Peyer's patch (tissue), 4 donors: ENCODE measurements around the gene SLC30A5. TPM values are rescaled to one million over a fixed set of nuclear protein-coding genes. Genes with fewer than 3 reads are reported as not detected.

ENCODE experiments used
- DNase-seq, 3 donors: peaks; one replicate each; pipeline ENCODE4 v3.0.0-alpha.2; 2017 to 2019
- H3K27ac ChIP-seq, 4 donors: fragments of 200-600 bp; sonication (generic); one replicate each; pipeline ENCODE4 v1.5.1; 2016 to 2019
- H3K27me3 ChIP-seq, 2 donors: fragments of 200-600 bp; sonication (generic); one replicate each; pipeline ENCODE4 v1.5.1; 2019
- H3K36me3 ChIP-seq, 3 donors: fragments of 200-600 bp; sonication (generic); one replicate each; pipeline ENCODE4 v1.5.1; 2016 to 2019
- H3K4me1 ChIP-seq, 4 donors: fragments of 200-600 bp; sonication (generic); one replicate each; pipeline ENCODE4 v1.5.1; 2016 to 2019
- H3K4me3 ChIP-seq, 4 donors: fragments of 200-600 bp; sonication (generic); 1 replicate in 3 of 4; 2 replicates in 1 of 4; pipeline ENCODE4 v1.5.1; 2016 to 2019; ENCODE audit warnings: mild to moderate bottlenecking in 1 of 4
- H3K9me3 ChIP-seq, 4 donors: fragments of 200-600 bp; sonication (generic); one replicate each; pipeline ENCODE4 v1.5.1; 2016 to 2019; ENCODE audit warnings: mild to moderate bottlenecking in 1 of 4
- POLR2A ChIP-seq, 2 donors: fragments of 450-650 bp; IDR thresholded peaks; one replicate each; pipeline ENCODE4 v1.5.1; 2017; ENCODE audit warnings: antibody characterized with exemption in 2 of 2, mild to moderate bottlenecking in 2 of 2, moderate library complexity in 2 of 2
- total RNA-seq, 4 donors: library from RNA; depleted of rRNA; stranded (reverse); fragments of >200 nt; gene quantifications; one replicate each; pipeline ENCODE4 v1.1.0, GENCODE V29; 2016
- TF ChIP-seq, protein P1 (sequence below), 6 experiments: fragments of 450-650 bp in 4 of 6; fragments of 200-600 bp in 2 of 6; sonication (generic) in 1 of 6; IDR thresholded peaks; one replicate each; pipeline ENCODE4 v1.5.1; 2017 to 2019; ENCODE audit warnings: antibody characterized with exemption in 6 of 6, mild to moderate bottlenecking in 3 of 6, moderate library complexity in 1 of 6

Gene SLC30A5
- total RNA-seq, 4 donors from 2014 or later = 14.0 to 50.4 (median 33.8) TPM

DNA sequence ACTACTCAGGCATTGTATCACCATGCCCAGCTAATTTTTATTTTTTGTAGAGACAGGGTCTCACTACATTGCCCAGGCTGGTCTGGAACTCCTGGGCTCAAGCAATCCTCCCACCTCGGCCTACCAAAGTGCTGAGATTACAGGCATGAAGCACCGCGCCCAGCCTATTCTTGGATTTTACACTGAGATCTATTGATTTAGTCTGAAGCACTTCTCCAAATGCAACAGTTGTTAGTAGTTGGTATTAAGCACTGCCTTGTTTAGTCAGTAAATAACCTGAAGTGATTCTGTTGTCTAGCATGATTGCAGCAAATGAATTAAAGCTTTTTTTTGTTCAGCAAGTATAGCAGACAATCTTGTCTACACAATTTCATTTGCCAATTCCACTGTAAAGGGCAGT lies 64.2 kb downstream of the SLC30A5 start:
- no peak for DNase-seq
- no peaks in the 10 kb centered on the region for H3K36me3 ChIP-seq

DNA sequence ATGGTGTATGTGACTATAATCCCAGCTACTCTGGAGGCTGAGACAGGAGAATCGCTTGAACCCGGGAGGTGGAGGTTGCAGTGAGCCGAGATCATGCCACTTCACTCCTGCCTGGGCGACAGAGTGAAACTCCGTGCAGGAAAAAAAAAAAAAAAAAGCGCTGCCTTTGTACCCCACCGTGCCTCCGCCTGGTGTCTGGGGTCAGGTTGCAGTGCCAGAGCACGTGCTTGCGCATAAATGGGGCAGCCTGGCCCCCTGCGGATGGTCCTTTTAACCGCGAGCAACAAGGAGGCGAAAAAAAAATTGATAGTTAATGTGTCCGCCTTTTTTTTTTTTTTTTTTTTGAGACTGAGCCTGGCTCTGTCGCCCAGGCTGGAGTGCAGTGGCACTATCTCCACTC lies 66.8 kb downstream of the SLC30A5 start:
- Histone ChIP-seq H3K4me1 (no peaks in the 10 kb centered on the region), H3K9me3 (no peaks in the 10 kb centered on the region), H3K36me3 (no peaks in the 10 kb centered on the region), H3K27me3 (no peaks in the 10 kb centered on the region), H3K27ac (no peak overlapping the region), H3K4me3 (no peak overlapping the region)
- TF ChIP-seq, protein P1, sequence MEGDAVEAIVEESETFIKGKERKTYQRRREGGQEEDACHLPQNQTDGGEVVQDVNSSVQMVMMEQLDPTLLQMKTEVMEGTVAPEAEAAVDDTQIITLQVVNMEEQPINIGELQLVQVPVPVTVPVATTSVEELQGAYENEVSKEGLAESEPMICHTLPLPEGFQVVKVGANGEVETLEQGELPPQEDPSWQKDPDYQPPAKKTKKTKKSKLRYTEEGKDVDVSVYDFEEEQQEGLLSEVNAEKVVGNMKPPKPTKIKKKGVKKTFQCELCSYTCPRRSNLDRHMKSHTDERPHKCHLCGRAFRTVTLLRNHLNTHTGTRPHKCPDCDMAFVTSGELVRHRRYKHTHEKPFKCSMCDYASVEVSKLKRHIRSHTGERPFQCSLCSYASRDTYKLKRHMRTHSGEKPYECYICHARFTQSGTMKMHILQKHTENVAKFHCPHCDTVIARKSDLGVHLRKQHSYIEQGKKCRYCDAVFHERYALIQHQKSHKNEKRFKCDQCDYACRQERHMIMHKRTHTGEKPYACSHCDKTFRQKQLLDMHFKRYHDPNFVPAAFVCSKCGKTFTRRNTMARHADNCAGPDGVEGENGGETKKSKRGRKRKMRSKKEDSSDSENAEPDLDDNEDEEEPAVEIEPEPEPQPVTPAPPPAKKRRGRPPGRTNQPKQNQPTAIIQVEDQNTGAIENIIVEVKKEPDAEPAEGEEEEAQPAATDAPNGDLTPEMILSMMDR (IDR thresholded peaks at IDR 0.05) = no peak
- TF ChIP-seq POLR2A (IDR thresholded peaks at IDR 0.05) = no peak
- DNase-seq = no peak

More for the DNA sequence above, 64.2 kb downstream of the SLC30A5 start:
- Histone ChIP-seq H3K4me1 (no peaks in the 10 kb centered on the region), H3K9me3 (no peaks in the 10 kb centered on the region), H3K27ac (no peak overlapping the region), H3K4me3 (no peak overlapping the region), H3K27me3 (no peaks in the 10 kb centered on the region)
- TF ChIP-seq POLR2A (IDR thresholded peaks at IDR 0.05) = no peak
- TF ChIP-seq, protein P1 (IDR thresholded peaks at IDR 0.05) = no peak

DNA sequence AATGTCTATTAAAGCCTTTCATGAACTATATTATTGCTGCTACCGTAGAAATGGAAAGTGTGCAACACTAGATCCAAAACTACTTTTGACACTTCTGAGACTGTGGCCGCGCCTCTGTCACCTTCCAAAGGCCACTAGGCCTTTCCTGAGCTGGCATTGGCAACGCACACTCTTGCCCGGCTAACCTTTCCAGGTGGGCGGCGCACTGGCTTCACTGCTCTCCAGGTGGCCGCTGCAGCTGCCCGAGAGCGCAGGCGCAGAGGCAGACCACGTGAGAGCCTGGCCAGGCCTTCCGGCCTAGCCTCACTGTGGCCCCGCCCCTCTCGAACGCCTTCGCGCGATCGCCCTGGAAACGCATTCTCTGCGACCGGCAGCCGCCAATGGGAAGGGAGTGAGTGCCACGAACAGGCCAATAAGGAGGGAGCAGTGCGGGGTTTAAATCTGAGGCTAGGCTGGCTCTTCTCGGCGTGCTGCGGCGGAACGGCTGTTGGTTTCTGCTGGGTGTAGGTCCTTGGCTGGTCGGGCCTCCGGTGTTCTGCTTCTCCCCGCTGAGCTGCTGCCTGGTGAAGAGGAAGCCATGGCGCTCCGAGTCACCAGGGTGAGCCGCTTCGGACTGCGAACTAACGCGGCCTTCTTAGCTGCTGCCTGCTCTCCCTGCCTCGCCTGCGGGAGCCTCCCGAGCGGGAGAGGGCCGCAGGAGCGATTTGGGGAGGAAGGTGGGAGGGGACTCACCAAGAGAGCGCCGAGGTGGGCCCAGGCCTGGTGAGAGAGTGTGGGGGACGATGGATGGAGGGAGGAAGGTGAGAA lies 73.1 kb downstream of the SLC30A5 start, which contains the start of gene CCNB1:
Gene CCNB1, plus strand, starts transcription at position 465 of the 807 bp plus-strand sequence. Its CDS starts 113 bp downstream, at position 578.
- no peak for TF ChIP-seq POLR2A (IDR thresholded peaks at IDR 0.05)
- TF ChIP-seq, protein P1 (IDR thresholded peaks at IDR 0.05) = peak in 3 of 6 experiments; percentile 10 to 39 (median 25)
- peak; percentile 96 to 99 (median 99) for DNase-seq
- Histone ChIP-seq H3K27ac (peak within 1 kb of the TSS; percentile 29 to 74 (median 44)), H3K27me3 (no peaks in the 10 kb centered on the region), H3K4me1 (peaks cover 0 to 10% (median 4%) of the 10 kb centered on the region in 4 donors), H3K9me3 (no peaks in the 10 kb centered on the region), H3K36me3 (no peaks in the 10 kb centered on the region), H3K4me3 (peak within 1 kb of the TSS; percentile 58 to 78 (median 60))

DNA sequence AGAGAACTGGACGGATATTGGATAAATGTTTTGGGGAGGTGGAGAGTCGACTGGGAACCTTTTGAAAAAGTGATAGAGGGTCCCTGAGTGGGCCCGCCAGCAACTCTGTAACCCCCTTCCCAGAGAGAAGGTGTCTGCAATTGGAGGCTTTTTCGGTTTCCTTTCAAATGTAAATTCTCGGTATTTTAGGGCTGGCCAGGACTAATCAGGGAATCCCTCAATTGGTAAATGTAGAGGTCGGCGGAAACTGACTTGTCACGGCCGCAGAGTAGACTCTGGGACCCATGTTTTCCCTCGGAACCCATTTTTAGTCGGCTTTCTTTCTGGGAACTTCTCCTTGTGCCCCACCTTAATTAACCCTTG lies 73.7 kb downstream of the SLC30A5 start:
- no peak for DNase-seq
- peaks cover 0 to 10% (median 4%) of the 10 kb centered on the region in 4 donors for H3K4me1 ChIP-seq
- H3K27ac ChIP-seq = peak overlapping the region in 3 of 4 donors; percentile 16 to 74 (median 29)
- no peaks in the 10 kb centered on the region for H3K36me3 ChIP-seq
- no peak for TF ChIP-seq POLR2A (IDR thresholded peaks at IDR 0.05)
- H3K4me3 ChIP-seq = peak overlapping the region; percentile 58 to 78 (median 60)
- no peaks in the 10 kb centered on the region for H3K27me3 ChIP-seq
- H3K9me3 ChIP-seq = no peaks in the 10 kb centered on the region

DNA sequence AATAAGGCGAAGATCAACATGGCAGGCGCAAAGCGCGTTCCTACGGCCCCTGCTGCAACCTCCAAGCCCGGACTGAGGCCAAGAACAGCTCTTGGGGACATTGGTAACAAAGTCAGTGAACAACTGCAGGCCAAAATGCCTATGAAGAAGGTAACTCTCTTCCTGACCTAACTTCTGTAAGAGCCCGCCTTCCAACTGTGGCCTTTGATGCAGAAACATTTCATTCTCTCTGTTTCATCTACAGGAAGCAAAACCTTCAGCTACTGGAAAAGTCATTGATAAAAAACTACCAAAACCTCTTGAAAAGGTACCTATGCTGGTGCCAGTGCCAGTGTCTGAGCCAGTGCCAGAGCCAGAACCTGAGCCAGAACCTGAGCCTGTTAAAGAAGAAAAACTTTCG lies 74.1 kb downstream of the SLC30A5 start:
- Histone ChIP-seq H3K9me3 (no peaks in the 10 kb centered on the region), H3K27me3 (no peaks in the 10 kb centered on the region), H3K27ac (peak overlapping the region in 1 of 4 donors; percentile 74), H3K4me1 (peaks cover 0 to 10% (median 4%) of the 10 kb centered on the region in 4 donors), H3K4me3 (peak overlapping the region in 2 of 4 donors; percentile 59 to 78), H3K36me3 (no peaks in the 10 kb centered on the region)
- no peak for TF ChIP-seq POLR2A (IDR thresholded peaks at IDR 0.05)
- TF ChIP-seq, protein P1 (IDR thresholded peaks at IDR 0.05) = no peak
- no peak for DNase-seq

DNA sequence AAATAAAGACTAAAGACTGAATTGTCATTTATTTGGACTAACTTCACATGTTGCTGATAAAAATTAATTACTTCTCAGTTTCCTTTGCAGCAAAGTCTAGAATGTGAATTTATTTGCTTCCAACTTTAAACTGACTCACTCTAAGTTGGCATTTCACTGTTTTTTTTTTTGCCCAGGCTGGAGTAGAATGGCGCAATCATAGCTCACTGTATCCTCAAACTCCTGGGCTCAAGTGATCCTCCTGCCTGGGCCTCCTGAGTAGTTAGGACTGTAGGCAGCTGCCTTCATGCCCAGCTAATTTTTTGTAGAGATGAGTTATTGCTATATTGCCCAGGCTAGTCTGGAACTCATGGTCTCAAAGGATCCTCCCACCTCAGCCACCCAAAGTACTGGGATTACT lies 76.7 kb downstream of the SLC30A5 start:
- H3K27ac ChIP-seq = no peak overlapping the region
- H3K27me3 ChIP-seq = no peaks in the 10 kb centered on the region
- no peak overlapping the region for H3K4me3 ChIP-seq
- TF ChIP-seq, protein P1 (IDR thresholded peaks at IDR 0.05) = no peak
- TF ChIP-seq POLR2A (IDR thresholded peaks at IDR 0.05) = no peak
- peaks cover 0 to 10% (median 4%) of the 10 kb centered on the region in 4 donors for H3K4me1 ChIP-seq
- no peaks in the 10 kb centered on the region for H3K9me3 ChIP-seq
- peaks cover 0 to 5% (median 0%) of the 10 kb centered on the region in 3 donors for H3K36me3 ChIP-seq
- DNase-seq = no peak
